ENCODE measurements around the gene OR1F1.
"Not testable (repeated sequence)": the region's sequence is repeated elsewhere in the genome, so short reads cannot be mapped to it uniquely, and the experiment has no call there.

The OR1F1 gene

DNA sequence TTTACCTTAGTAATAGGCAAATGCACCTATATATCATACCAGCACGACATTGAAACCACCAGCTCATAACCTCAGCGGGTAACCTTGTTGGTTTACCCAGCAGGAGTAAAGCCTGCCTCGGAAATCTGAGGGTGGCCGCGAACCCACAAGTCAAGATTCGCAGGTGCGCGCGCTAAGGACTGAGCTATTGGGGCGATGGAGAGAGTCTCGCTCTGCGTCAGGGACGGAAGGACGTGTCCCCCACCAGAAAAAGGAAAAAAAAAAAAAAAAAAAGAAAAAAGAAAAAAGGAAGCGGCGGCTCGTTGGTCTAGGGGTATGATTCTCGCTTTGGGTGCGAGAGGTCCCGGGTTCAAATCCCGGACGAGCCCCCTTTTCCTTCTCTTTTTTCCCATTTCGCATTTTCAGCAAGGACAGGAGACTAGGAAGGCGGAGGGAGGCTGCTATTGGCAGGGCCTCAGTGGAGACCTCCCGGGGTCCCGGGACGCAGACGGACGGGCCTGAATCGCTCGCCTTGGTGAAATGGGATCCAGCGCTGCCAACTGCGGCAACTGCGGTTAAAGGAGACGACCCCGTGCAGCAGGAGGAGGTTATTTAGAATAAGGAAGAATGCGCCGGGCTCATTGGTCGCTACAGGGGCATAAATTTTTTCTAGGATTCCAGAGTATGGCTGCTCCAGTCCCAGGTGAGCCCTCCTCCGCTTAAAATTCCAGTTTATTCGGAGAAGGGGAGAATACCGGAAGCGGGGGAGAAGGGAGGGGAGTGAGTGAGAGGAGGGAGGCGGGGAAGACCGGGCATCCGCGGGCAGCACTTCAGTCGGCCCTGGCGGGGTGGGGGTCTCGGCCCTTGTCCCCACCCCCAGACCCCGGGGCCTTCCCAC is at the start of gene OR1F1:
Gene OR1F1 (plus strand): TSS at position 407 of the 877 bp plus-strand sequence.
- DNase-seq (ENCODE audit: low read depth): peak; percentile 46

DNA sequence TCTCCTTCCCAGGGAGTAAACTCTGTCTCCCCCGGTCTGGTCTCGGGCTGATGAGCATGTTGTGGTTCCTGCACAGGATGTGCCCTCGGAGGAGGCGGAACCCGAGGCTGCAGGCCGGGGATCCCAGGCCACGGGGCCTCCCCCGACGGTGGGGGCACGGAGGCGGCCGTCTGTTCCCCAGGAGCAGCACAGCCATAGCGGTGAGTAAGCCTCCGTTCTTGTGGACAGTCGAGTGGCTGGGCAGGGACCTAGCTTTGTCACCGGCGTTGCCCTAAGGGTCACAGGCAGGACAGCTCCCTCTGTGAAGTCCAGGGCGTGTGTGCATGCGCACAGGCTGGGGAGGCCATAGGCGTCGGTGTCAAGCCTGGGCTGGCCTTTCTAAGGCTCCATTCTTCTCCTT is 49.7 kb upstream of the OR1F1 start:
- no peak for DNase-seq (ENCODE audit: low read depth)

DNA sequence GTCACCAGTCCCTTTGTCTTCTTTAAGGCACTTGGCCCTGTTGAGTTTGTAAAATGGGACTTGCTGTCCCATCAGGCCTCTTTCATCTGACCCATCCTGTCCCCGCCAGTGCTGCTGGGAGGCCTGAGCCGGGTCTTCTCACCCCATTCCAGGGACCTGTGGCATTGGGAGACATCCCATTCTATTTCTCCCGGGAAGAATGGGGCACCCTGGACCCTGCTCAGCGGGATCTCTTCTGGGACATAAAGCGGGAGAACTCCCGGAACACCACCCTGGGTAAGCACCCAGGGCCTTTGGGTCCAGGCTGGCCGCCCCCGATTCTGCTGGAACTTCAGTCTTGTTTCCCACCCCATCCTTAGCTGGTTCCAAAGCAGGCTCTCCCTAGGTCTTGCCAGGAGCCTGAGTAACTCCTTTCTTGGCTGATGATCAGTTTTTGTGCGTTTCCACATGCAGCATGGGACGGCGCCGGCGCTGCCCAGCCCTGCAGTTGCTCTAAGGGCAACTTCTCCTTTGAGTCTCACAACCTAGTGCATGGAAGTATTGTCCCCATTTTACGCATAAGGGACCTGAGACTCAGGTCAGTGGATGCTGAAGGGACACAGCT is 49.1 kb upstream of the OR1F1 start:
- no peak for DNase-seq (ENCODE audit: low read depth)

DNA sequence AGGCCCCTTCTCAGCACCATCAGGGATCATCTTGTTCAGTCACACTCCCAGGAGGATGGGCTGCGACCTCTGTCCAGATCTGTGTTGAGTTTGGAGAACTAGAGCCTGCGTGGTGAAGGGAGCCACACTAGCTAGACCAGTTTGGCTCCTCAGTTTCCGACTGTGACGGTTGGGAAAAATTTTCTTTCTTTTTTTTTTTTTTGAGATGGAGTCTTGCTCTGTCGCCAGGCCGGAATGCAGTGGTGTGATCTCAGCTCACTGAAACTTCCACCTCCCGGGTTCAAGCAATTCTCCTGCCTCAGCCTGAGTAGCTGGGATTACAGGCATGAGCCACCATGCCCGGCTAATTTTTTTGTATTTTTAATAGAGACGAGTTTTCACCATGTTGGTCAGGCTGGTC is 48.4 kb upstream of the OR1F1 start:
- not testable (repeated sequence) for DNase-seq (ENCODE audit: low read depth)

DNA sequence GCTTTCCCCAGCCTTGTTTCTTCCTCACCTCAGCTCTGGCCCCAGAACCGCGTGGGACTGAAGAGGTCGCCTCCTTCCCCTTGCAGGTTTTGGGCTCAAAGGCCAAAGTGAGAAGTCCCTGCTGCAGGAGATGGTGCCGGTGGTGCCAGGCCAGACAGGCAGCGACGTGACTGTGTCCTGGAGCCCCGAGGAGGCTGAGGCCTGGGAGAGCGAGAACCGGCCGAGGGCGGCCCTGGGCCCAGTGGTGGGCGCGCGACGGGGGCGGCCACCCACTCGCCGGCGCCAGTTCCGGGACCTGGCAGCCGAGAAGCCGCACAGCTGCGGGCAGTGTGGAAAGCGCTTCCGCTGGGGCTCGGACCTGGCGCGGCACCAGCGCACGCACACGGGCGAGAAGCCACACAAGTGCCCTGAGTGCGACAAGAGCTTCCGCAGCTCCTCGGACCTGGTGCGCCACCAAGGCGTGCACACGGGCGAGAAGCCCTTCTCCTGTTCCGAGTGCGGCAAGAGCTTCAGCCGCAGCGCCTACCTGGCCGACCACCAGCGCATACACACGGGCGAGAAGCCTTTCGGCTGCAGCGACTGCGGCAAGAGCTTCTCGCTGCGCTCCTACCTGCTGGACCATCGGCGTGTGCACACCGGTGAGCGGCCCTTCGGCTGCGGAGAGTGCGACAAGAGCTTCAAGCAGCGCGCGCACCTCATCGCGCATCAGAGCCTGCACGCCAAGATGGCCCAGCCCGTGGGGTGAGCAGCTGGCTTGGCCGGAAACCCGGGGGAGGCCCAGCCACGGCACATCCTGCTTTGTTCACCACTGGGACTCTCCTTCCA is 47.2 kb upstream of the OR1F1 start:
- DNase-seq (ENCODE audit: low read depth): no peak

DNA sequence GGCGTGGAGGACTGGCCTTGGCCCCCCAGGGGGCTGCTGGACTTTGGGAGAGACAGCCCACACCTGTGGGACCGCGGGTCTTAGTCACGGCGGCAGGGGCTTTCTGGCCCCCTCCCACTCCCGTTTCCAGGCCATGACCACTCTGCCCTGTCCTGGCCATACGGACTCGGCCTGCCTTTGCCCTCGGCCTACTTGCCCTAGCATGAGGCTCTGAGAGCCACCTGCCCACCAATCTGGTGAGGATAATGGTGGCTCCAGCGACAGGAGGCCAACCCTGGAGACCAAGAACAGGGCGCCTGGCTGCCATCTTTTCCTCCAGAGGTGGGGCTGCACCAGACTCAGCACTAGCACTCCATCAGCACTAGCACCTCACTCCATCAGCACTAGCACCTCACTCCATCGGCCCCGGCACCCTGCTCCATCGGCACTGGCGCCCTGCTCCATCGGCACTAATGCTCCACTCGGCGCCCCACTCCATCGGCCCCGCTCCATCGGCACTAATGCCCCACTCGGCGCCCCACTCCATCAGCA is 46.2 kb upstream of the OR1F1 start:
- no peak for DNase-seq (ENCODE audit: low read depth)

DNA sequence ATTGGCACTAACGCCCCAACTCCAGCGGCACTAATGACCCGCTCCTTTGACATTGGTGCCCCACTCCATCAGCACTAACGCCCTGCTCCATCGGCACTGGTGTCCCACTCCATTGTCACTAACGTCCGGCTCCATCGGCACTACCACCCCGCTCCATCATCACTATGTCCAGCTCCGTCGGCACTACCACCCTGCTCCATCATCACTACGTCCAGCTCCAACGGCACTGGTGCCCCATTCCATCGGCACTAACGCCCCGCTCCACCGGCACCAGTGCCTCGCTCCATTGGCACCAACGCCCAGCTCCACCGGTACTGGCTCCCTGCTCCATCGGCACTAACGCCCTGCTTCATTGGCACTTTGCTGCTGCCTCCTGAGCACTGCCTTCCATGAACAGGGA is 45.7 kb upstream of the OR1F1 start:
- no peak for DNase-seq (ENCODE audit: low read depth)

DNA sequence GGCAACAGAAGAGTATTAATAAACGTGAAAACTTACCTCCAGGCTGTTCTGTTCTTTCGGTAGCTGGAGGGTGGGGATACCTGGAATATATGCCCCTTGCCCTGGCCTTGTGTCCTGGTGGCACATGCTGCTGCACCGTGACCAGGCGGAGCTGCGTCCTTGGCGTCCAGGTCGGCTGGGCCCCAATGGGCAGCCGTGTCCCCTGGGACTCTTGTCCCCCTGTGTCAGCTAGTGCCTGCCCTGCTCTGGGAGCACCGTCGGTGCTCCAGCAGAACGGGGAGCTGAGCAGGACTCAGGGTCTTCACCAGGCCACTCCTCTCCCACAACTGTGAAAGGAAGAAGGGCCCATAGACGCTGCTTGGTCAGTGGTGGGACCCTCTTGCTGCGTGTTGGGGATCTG is 45.2 kb upstream of the OR1F1 start:
- no peak for DNase-seq (ENCODE audit: low read depth)

DNA sequence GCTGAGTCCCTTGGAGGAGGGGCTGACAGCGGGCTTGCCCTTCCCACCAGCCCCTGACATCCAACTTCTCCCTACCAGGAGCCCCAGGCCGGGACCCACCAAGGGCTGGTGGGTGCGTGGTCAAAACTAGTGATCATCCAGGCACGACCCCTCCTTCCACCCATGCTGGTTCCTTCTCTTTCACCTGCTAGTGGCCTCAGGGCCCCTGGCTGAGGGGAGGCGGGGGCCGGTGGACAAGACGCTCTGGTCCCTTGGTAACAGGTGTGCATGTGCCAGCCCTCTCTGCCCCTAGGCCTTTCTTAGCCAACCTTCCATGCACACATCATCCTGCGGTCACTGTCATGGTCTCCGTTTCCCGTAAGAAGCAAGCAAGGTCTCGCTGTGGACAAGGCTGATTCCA is 44.8 kb upstream of the OR1F1 start:
- no peak for DNase-seq (ENCODE audit: low read depth)

DNA sequence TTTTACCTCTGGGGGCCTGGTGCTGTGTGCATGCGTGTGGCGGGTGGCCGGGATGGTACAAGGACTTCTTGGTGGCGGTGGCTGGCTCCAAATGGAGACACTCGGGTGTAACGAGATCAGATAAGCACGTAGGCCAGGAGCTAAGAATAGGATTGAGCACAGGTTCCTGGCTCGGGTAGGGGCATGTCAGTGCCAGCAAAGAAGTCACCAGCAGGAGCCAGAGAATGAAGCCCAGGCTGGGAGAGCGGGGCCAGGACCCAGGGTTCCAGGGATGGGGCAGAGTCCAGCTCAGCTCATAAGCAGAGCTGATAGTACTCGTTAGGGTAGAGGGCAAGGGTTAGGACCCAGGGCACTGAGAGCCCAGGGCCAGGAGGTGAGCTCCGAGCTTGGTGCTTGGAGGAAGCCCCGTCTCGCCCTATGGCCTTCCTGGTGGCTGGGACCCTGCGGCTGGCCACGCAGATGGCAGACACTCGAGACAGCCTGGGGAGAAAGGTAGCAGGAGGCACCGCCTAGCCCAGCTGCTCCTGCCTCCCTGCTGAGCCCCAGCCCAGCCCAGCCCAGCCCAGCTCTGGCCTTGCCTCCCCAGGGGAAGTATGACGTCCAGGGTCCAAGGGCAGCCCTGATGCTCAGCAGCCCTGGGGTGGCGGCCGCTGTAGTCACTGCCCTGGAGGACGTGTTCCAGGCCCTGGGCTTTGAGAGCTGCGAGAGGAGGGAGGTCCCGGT is 44.2 kb upstream of the OR1F1 start:
- no peak for DNase-seq (ENCODE audit: low read depth)

DNA sequence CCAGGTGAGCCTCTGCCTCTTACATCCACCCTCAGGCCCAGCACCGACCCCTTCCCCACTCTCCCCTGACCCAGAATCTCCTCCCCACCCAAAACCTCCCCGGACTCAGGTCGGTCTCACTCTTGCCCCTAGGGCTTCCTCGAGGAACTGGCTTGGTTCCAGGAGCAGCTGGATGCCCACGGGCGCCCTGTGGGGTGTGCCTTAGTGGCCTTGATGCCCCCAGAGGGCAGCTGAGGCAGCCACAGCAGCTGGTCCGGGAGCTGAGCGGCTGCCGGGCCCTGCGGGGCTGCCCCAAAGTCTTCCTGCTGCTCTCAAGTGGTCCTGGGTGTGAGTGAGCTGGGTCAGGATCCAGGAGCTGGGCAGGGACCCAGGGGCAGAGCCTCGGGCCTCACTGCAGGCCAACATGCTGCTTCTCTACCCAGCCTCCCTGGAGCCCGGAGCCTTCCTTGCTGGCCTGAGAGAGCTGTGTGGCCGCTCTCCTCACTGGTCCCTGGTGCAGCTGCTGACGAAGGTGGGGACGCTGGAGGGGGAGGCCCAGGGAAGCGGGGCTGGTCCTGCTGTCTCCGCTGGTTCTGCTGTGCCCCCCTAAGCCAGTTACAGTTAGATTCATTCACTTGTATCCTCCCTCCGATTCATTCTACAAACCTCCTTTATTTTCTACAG is 43.6 kb upstream of the OR1F1 start:
- DNase-seq (ENCODE audit: low read depth): no peak

DNA sequence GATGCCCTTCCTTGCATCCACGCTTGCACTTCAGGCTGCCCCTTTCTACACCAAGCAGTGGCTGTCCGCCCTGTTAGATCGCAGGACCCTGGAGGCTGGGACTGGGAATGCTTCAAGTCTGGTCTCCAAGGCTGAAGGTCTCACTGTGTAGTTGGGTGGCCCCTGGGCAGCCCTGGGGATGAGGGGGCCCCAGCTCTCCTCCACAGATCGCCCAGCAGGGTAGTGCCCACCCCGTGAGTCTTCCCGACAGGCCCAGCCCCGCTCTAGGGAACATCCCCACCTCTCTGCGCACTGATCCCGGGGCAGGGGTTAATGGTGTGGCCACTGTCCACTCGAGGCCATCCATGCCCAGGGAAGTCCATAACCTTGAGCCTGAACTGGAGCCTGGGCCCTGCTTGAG is 42.9 kb upstream of the OR1F1 start:
- DNase-seq (ENCODE audit: low read depth): no peak

DNA sequence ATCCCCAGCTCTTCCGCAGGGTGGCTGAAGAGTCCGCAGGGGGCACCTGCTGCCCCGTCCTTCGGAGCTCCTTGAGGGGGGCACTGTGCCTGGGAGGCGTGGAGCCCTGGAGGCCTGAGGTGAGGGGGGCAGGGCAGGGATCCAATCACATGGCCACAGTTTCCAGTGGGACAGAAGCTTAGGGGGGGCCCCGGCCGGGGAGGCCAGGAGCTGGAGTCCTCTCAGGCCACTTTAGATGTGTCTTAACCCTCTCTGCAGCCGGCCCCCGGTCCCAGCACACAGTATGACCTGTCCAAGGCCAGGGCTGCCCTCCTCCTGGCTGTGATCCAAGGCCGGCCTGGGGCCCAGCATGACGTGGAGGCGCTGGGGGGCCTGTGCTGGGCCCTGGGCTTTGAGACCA is 42.3 kb upstream of the OR1F1 start:
- no peak for DNase-seq (ENCODE audit: low read depth)

DNA sequence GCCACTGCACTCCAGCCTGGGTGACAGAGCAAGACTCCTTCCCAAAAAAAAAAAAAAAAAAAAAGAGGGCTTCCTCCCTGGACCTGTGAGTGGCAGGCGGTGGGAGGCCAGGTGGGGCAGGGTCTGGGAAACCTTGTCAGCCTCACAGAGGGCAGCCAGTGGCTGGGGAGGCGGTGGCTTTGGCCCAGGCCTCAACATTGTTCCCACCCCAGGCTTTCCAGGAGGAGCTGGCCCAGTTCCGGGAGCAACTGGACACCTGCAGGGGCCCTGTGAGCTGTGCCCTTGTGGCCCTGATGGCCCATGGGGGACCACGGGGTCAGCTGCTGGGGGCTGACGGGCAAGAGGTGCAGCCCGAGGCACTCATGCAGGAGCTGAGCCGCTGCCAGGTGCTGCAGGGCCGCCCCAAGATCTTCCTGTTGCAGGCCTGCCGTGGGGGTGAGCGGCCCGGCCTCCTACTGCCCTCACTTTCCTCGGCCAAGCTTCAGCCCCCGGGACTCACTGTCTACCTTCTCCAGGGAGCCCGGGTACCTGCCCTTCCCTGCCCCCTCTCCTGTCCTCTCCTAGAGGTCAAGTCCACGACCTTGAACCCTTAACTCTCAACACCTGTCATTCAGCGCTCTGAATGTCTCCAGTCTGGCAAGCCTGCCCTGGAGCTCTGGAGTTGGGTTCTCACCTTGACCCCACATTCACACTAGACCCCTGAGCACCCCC is 40.8 kb upstream of the OR1F1 start:
- DNase-seq (ENCODE audit: low read depth): no peak

DNA sequence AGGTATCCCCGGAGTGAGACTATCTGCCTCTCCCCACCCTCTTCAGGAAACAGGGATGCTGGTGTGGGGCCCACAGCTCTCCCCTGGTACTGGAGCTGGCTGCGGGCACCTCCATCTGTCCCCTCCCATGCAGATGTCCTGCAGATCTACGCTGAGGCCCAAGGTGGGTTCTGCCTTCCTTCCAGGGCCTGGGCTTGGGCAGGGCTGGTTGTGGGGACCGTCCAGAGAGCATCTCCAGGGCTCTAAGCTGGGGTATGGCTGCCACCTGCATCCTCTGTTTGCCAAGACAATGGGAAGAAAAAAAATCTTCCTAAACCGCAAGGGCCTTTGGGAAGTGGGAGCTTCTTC is 40.3 kb upstream of the OR1F1 start:
- DNase-seq (ENCODE audit: low read depth): no peak

DNA sequence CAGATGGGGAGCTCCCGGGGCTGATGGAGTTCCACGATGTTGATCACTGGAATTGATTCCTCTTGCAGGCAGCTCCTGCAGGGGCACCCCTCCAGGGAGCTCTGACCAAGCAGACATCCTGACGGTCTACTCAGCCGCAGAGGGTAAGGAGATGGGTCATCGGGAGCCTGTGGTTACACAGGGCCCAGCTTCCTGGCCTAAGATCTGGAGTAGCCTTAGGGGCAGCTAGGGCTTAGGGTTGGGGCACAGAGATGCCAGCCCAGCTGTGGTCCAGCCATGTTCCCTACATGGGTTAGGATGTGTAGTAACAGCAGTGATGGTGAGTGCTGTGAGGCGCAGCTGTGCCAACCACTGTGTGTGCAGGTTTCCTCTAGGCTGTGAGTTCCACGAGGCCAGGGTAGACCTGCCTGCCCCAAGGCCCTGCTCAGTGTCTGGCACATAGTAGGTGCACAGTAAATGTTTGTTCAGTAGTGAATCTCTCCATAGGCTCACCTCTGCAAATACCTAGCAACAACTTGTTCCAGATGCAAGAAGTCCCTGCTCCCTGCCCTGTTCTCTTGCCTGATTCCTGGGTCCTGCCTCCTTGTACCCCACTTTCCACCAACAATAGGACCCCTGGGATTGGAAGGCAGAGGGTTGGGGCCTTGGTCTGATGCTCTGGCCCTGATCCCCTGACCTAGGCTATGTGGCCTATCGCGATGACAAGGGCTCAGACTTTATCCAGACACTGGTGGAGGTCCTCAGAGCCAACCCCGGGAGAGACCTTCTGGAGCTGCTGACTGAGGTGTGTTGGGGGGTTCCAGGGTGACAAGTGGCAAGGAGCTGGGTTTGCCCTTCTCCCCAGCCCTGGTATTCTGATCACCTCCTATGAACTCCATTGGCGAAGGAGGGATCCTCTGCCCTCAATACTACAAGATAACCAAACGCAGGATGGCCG is 39.5 kb upstream of the OR1F1 start:
- no peak for DNase-seq (ENCODE audit: low read depth)

DNA sequence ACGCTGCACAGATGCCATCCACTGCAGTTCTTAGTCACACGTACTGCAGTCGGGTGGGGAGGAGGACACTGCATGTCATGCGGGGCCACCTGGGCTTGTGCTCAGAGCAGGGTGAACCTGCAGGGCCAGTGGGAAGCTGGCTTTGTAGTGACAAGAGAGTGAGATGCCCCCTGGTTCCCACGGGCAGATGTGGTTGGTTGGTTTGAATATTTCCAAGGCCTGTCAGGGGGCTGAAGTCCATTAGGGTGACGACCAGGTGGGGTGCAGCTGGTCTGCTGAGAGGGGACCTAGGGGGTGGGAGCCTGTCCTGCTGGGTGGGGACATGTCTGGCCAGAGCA is 38.8 kb upstream of the OR1F1 start:
- DNase-seq (ENCODE audit: low read depth): no peak

DNA sequence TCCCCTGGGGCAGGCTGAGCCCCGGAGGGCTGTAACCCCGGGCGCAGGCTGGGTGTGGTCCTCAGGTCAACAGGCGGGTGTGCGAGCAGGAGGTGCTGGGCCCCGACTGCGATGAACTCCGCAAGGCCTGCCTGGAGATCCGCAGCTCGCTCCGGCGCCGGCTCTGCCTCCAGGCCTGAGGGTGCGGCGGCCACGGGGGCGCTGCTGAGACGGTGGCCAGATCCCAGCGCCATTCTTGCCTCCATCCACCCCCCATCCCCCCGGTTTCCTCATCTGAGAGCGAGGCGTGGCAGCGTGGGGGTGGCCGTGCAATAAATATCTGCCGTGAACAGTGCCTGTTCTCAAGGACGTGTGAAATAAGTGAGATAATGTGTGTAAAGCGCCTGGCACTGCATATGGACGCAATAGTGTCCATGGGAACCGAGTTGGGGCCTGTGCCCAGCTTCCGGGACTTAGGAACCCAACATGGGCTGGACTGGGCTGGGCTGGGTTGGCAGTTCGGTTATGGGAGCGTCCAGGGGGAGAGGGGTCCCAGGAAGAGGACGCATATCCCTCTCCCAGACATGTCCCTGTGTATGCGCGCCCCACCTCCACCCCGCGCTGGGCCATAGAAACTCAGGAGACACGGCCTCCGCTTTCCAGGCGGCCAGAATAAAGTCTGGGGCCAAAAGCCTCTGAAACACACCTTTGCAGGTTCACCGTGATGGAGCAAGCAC is 38.2 kb upstream of the OR1F1 start:
- no peak for DNase-seq (ENCODE audit: low read depth)

Data from fibroblast of the conjunctiva (primary cell).